K562 (cell line): ENCODE measurements around the gene MGRN1. TPM values are rescaled to one million over a fixed set of nuclear protein-coding genes. Genes with fewer than 3 reads are reported as not detected.

ENCODE experiments used
- ATAC-seq: fragments of 200-7000 bp; cut with Tn5 transposase; 3 replicates; pipeline ENCODE4 v1.9.1; 2020; ENCODE audit warnings: moderate library complexity
- BruUV-seq: library from RNA; stranded (reverse); fragments of 400-500 nt; replicated peaks from 2 replicates; lab custom pipeline; 2021; lab: Mats Ljungman, UMichigan
- CTCF ChIA-PET: fragments of 300-600 bp; formaldehyde crosslinking; extraction: SDS; loops from one replicate; lab custom pipeline; 2021; ENCODE audit warnings: low intra/inter-chr PET ratio; lab: Yijun Ruan, JAX
- POLR2A ChIA-PET: fragments of 300-600, 350-650 bp; sonication (Branson Sonifier 250); formaldehyde crosslinking; extraction: SDS; loops from one replicate; lab custom pipeline; 2021; ENCODE audit warnings: antibody characterized with exemption, inconsistent platforms; lab: Yijun Ruan, JAX
- DNase-seq, 4 experiments: peaks; one replicate each; pipeline versions ENCODE4 v3.0.0 to v3.0.0-alpha.2; 2011 to 2018; ENCODE audit warnings: low spot score in 3 of 4, mixed read lengths in 3 of 4; ENCODE audit errors: extremely low read depth in 1 of 4
- FAIRE-seq: peaks from 2 replicates; lab custom pipeline; 2011; peaks lifted over from hg19 to GRCh38; lab: Jason Lieb, UNC
- H2AFZ ChIP-seq: 2 replicates; pipeline ENCODE4 v1.6.0; 2011; ENCODE audit warnings: low read depth, low read length, control low read depth, inconsistent platforms
- H3K27ac ChIP-seq: fragments of 200-600 bp; 3 replicates; pipeline ENCODE4 v1.8.0; 2011; ENCODE audit warnings: low read depth, mild to moderate bottlenecking, control low read depth, inconsistent platforms, low read length, moderate library complexity, mixed read lengths; ENCODE audit errors: extremely low read depth
- H3K27me3 ChIP-seq, 2 experiments: fragments of 300-600 bp in 1 of 2; 2 replicates in 1 of 2; 3 replicates in 1 of 2; pipeline versions ENCODE4 v1.6.0 to v1.8.0; 2011; ENCODE audit warnings: inconsistent platforms in 2 of 2, low read length in 2 of 2, mild to moderate bottlenecking in 1 of 2, mixed read lengths in 1 of 2, moderate library complexity in 1 of 2; ENCODE audit not compliant: control insufficient read depth in 2 of 2, insufficient read depth in 2 of 2
- H3K36me3 ChIP-seq: fragments of 300-600 bp; 3 replicates; pipeline ENCODE4 v1.8.0; 2011; ENCODE audit warnings: mild to moderate bottlenecking, low read length, inconsistent platforms; ENCODE audit not compliant: control insufficient read depth, insufficient read depth
- H3K4me1 ChIP-seq, 2 experiments: fragments of 200-600 bp in 1 of 2; replicated peaks in 1 of 2; 2 replicates in 1 of 2; 3 replicates in 1 of 2; pipeline versions ENCODE4 v1.5.1 to v1.8.0; 2011; ENCODE audit warnings: inconsistent platforms in 2 of 2, low read length in 2 of 2, mild to moderate bottlenecking in 1 of 2, mixed read lengths in 1 of 2, moderate library complexity in 1 of 2; ENCODE audit not compliant: control insufficient read depth in 2 of 2, insufficient read depth in 2 of 2
- H3K4me2 ChIP-seq: 2 replicates; pipeline ENCODE4 v1.6.1; 2011; ENCODE audit warnings: low read length, control low read depth, inconsistent platforms, mixed read lengths; ENCODE audit not compliant: insufficient read depth
- H3K4me3 ChIP-seq: fragments of 200-600 bp; sonication (generic), shearing (Covaris generic); 2 replicates; pipeline ENCODE4 v1.5.1; 2016; ENCODE audit warnings: control low read depth, inconsistent platforms
- H3K79me2 ChIP-seq: fragments of 200-600 bp; 3 replicates; pipeline ENCODE4 v1.8.0; 2011; ENCODE audit warnings: low read length, inconsistent platforms; ENCODE audit not compliant: control insufficient read depth, insufficient read depth
- H3K9ac ChIP-seq, 2 experiments: 2 replicates each; pipeline versions ENCODE4 v1.6.0 to v1.6.1; 2011; ENCODE audit warnings: low read depth in 2 of 2, low read length in 2 of 2, control low read depth in 1 of 2, inconsistent platforms in 1 of 2, mild to moderate bottlenecking in 1 of 2, mixed read lengths in 1 of 2; ENCODE audit not compliant: insufficient read depth in 1 of 2
- H3K9me1 ChIP-seq: one replicate; pipeline ENCODE4 v1.6.0; 2011; ENCODE audit warnings: inconsistent platforms, mild to moderate bottlenecking, low read length, moderate library complexity; ENCODE audit not compliant: control insufficient read depth, insufficient read depth
- H3K9me3 ChIP-seq: replicated peaks from 2 replicates; pipeline ENCODE4 v1.5.1; 2011; ENCODE audit warnings: low read depth, low read length, inconsistent platforms; ENCODE audit not compliant: control insufficient read depth, insufficient read depth
- H4K20me1 ChIP-seq: replicated peaks from 2 replicates; pipeline ENCODE4 v1.6.1; 2011; ENCODE audit warnings: low read length, inconsistent platforms, mixed read lengths; ENCODE audit not compliant: control insufficient read depth, insufficient read depth
- CTBP1 ChIP-seq: fragments of 450-650 bp; IDR thresholded peaks from 2 replicates; pipeline ENCODE4 v1.6.1; 2016; ENCODE audit warnings: borderline replicate concordance
- FIP1L1 ChIP-seq: fragments of 200-400 bp; formaldehyde crosslinking; IDR thresholded peaks from 2 replicates; pipeline ENCODE4 v1.6.1; 2018; ENCODE audit warnings: mild to moderate bottlenecking, low read depth, low read length; ENCODE audit not compliant: poor library complexity, severe bottlenecking
- MEF2A ChIP-seq: IDR thresholded peaks from 2 replicates; pipeline ENCODE4 v1.6.1; 2011; ENCODE audit warnings: low read depth, mild to moderate bottlenecking, low read length, moderate library complexity; ENCODE audit not compliant: control insufficient read depth
- MEF2D ChIP-seq: conservative IDR thresholded peaks from 2 replicates; pipeline ENCODE4 v1.6.1; 2016; ENCODE audit warnings: low read depth, missing genetic modification characterization, missing compliant biosample characterization
- MTA1 ChIP-seq: fragments of 450-650 bp; IDR thresholded peaks from 2 replicates; pipeline ENCODE4 v1.6.1; 2017; ENCODE audit warnings: borderline replicate concordance
- PTTG1 ChIP-seq: fragments of 450-650 bp; IDR thresholded peaks from 2 replicates; pipeline ENCODE4 v1.6.1; 2016; ENCODE audit warnings: low read depth, mild to moderate bottlenecking, missing genetic modification characterization, missing compliant biosample characterization
- RBM14 ChIP-seq: fragments of 200-400 bp; formaldehyde crosslinking; IDR thresholded peaks from 2 replicates; pipeline ENCODE4 v1.6.1; 2018; ENCODE audit warnings: low read depth, mild to moderate bottlenecking, low read length, moderate library complexity, borderline replicate concordance; ENCODE audit not compliant: insufficient read depth
- RNF219 ChIP-seq: fragments of 250-450 bp; sonication (Bioruptor Pico); IDR thresholded peaks from 2 replicates; pipeline ENCODE4 v1.5.0; 2022; ENCODE audit warnings: mild to moderate bottlenecking
- ZNF143 ChIP-seq: sonication (generic); formaldehyde crosslinking; IDR thresholded peaks from 2 replicates; pipeline ENCODE4 v1.9.0; 2022; ENCODE audit warnings: mild to moderate bottlenecking, missing genetic modification reagents
- ZNF24 ChIP-seq: fragments of 450-650 bp; IDR thresholded peaks from 2 replicates; pipeline ENCODE4 v1.6.1; 2016
- ZNF780A ChIP-seq: fragments of 250-450 bp; sonication (Bioruptor Pico); IDR thresholded peaks from 2 replicates; pipeline ENCODE4 v1.5.0; 2021; ENCODE audit warnings: mild to moderate bottlenecking
- WGBS: fragments of 100-300 bp; shearing (Covaris generic); methylation state at CpG from one replicate; pipeline ENCODE4 v1.1.6; 2016; ENCODE audit warnings: low coverage, mixed read lengths; ENCODE audit not compliant: insufficient coverage; ENCODE audit errors: missing lambda C conversion rate; 5-methylcytosine and 5-hydroxymethylcytosine counted together
- in situ Hi-C: fragments of 300-500 bp; cut with MboI; formaldehyde crosslinking; loops from 4 replicates; pipeline ENCODE4 v1.15.0; 2018; ENCODE audit warnings: inconsistent platforms, mixed read lengths
- intact Hi-C: fragments of 100-400 bp; cut with micrococcal nuclease; formaldehyde crosslinking; loops from 2 replicates; pipeline ENCODE4 v1.14.2; 2022
- polyA plus RNA-seq, 8 experiments: library from polyadenylated mRNA; depleted of rRNA in 4 of 8; stranded (reverse) in 5 of 8; unstranded in 3 of 8; fragments of >200 nt; fragmentation: Nextera tagmentation in 2 of 8; fragmentation: Illumina TruSeq in 1 of 8; extraction: Ambion mirVana in 2 of 8; extraction: Trizol in 1 of 8; gene quantifications; 2 replicates each; pipeline versions ENCODE4 v1.2.1 to v1.2.3, GENCODE V29; 2011 to 2014; ENCODE audit warnings: inconsistent platforms in 1 of 8, missing spikeins in 1 of 8
- total RNA-seq, 7 experiments: library from RNA; depleted of rRNA in 6 of 7; stranded (reverse); fragments of >200 nt in 6 of 7; fragmentation: Illumina TruSeq in 2 of 7; extraction: Trizol in 2 of 7; gene quantifications; 2 replicates each; pipeline versions ENCODE4 v1.2.1 to v1.2.3, GENCODE V29; 2011 to 2021; ENCODE audit warnings: low replicate concordance in 1 of 7

The MGRN1 gene
- total and polyA plus RNA-seq, 9 of the 15 experiments (the other 6 are each of a cell fraction or from before 2014, with no cell fraction given): 0.15 to 37.9 (median 6.0) TPM

- peak overlapping the region; percentile 98 for H3K4me3 ChIP-seq
- H4K20me1 ChIP-seq: no peaks in the 10 kb centered on the region
- peak overlapping the region; percentile 71 for H3K27ac ChIP-seq
- no peak for DNase-seq
- H2AFZ ChIP-seq: peak overlapping the region; percentile 88
- H3K9ac ChIP-seq: peak overlapping the region; percentile 83 to 93
- FAIRE-seq: peak; percentile 15
- no peaks in the 10 kb centered on the region for H3K27me3 ChIP-seq
- H3K9me3 ChIP-seq: no peaks in the 10 kb centered on the region
- POLR2A ChIA-PET: interaction anchor here (0.6 to 1.3 kb wide), 2 partner anchors 8 to 171 kb away, joined by 3 to 8 read pairs; no protein-coding TSS in a partner anchor
- CTCF ChIA-PET: interaction anchor here (0.6 kb wide), 1 partner anchor 83 kb away, joined by 3 read pairs; no protein-coding TSS in a partner anchor
- peaks cover 28% of the 10 kb centered on the region; the same call in 2 of the 3 replicates for H3K36me3 ChIP-seq
- no peak for ATAC-seq
- H3K4me1 ChIP-seq: peaks cover 0 to 22% of the 10 kb centered on the region in 2 experiments; a peak in 3 of 5 replicates
- in situ Hi-C loops (no loop called here), intact Hi-C loops (loop anchor here (5.0 kb wide), 1 partner anchor 114 kb away; the partner anchor contains the start of genes GLYR1 and UBN1)
- no peaks in the 10 kb centered on the region for H3K9me1 ChIP-seq
- peaks cover 28% of the 10 kb centered on the region for H3K79me2 ChIP-seq
- 4% methylated on average over 17 of the region's 17 CpGs for WGBS
- H3K4me2 ChIP-seq: peak overlapping the region; percentile 95
- no TSS peak for BruUV-seq
- TF ChIP-seq ZNF143 (CRISPR knock-in tag) (no peak), ZNF24 (no peak), CTBP1 (no peak), MEF2D (tag) (no peak), ZNF780A (CRISPR knock-in tag) (no peak), RNF219 (CRISPR knock-in tag) (no peak), RBM14 (no peak), MEF2A (no peak), PTTG1 (tag) (no peak), MTA1 (no peak), FIP1L1 (no peak)
Measured at GRCh38 chr16:4733211-4733742, 108.7 kb downstream of the MGRN1 start.
